Neural progenitor cell (in vitro differentiated cells): ENCODE measurements around the gene KCNK10.

Experiments used
- EZH2 ChIP-seq: fragments of 200-600 bp; sonication (generic); IDR thresholded peaks from 2 replicates; pipeline ENCODE4 v1.6.1; 2017; ENCODE audit warnings: antibody characterized with exemption, mild to moderate bottlenecking, moderate library complexity
- TF ChIP-seq, protein P1 (sequence below): fragments of 200-600 bp; sonication (generic); IDR thresholded peaks from 2 replicates; pipeline ENCODE4 v1.5.1; 2017; ENCODE audit warnings: antibody characterized with exemption, mild to moderate bottlenecking

DNA sequence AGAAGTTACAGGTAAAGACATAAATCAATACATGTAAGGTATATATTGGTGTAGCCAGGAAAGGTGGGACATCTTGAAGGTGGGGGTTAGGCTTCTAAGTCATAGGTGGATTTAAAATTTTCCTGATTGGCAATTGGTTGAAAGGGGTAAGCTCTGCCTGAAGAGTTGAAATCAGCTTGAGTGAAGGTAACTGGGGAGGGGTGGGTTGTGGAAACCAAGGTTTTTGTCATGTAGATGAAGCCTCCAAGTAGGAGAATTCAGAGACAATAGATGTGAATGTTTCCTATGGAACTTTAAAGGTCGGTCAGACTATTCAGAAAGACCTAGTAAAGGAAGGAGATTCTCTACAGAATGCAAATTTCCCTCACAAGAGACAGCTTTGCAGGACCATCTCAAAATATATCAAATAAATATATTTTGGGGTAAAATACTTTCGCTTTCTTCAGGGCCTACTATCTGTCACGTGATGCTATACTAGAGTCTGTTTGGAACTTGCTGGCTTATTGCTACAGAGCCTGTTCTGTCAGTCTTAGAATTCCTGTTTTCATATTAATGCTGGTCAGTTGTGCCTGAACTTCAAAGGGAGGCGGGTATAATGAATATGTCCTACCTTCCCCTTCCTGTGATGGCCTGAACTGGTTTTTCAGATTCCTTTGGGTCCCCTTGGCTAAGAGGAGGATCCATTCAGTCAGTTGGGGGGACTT is 41.8 kb upstream of the KCNK10 start:
- TF ChIP-seq, protein P1, sequence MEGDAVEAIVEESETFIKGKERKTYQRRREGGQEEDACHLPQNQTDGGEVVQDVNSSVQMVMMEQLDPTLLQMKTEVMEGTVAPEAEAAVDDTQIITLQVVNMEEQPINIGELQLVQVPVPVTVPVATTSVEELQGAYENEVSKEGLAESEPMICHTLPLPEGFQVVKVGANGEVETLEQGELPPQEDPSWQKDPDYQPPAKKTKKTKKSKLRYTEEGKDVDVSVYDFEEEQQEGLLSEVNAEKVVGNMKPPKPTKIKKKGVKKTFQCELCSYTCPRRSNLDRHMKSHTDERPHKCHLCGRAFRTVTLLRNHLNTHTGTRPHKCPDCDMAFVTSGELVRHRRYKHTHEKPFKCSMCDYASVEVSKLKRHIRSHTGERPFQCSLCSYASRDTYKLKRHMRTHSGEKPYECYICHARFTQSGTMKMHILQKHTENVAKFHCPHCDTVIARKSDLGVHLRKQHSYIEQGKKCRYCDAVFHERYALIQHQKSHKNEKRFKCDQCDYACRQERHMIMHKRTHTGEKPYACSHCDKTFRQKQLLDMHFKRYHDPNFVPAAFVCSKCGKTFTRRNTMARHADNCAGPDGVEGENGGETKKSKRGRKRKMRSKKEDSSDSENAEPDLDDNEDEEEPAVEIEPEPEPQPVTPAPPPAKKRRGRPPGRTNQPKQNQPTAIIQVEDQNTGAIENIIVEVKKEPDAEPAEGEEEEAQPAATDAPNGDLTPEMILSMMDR: no peak
- no peak for TF ChIP-seq EZH2
